Mesenchymal stem cell (in vitro differentiated cells and primary cell): ENCODE data around the gene PLA2G2A.

Source experiments
- DNase-seq: peaks from one replicate; pipeline ENCODE4 v3.0.0-alpha.2; 2013
- H2AFZ ChIP-seq: one replicate; pipeline ENCODE4 v1.6.1; 2013; ENCODE audit warnings: low read depth, mild to moderate bottlenecking, control low read depth, inconsistent platforms, low read length, moderate library complexity
- H2AK5ac ChIP-seq: 2 replicates; pipeline ENCODE4 v1.6.1; 2013; ENCODE audit warnings: low read length, moderate library complexity, mild to moderate bottlenecking, inconsistent platforms; ENCODE audit not compliant: severe bottlenecking
- H2BK120ac ChIP-seq: one replicate; pipeline ENCODE4 v1.6.1; 2013; ENCODE audit warnings: low read depth, mild to moderate bottlenecking, inconsistent platforms, low read length, moderate library complexity
- H2BK12ac ChIP-seq, 2 experiments: one replicate each; pipeline ENCODE4 v1.6.1; 2013; ENCODE audit warnings: inconsistent platforms in 2 of 2, low read length in 2 of 2, mild to moderate bottlenecking in 2 of 2, moderate library complexity in 2 of 2, control low read depth in 1 of 2
- H2BK15ac ChIP-seq: one replicate; pipeline ENCODE4 v1.6.1; 2013; ENCODE audit warnings: mild to moderate bottlenecking, low read depth, inconsistent platforms; ENCODE audit not compliant: poor library complexity, severe bottlenecking
- H2BK5ac ChIP-seq: 2 replicates; pipeline ENCODE4 v1.6.1; 2013; ENCODE audit warnings: low read depth, mild to moderate bottlenecking, low read length, control low read depth, inconsistent platforms; ENCODE audit not compliant: poor library complexity, severe bottlenecking
- H3K14ac ChIP-seq, 2 experiments: one replicate each; pipeline ENCODE4 v1.6.1; 2013; ENCODE audit warnings: inconsistent platforms in 2 of 2, low read length in 2 of 2, control low read depth in 1 of 2, mild to moderate bottlenecking in 1 of 2, moderate library complexity in 1 of 2
- H3K18ac ChIP-seq, 2 experiments: one replicate each; pipeline ENCODE4 v1.6.1; 2013; ENCODE audit warnings: inconsistent platforms in 2 of 2, low read length in 2 of 2, control low read depth in 1 of 2, low read depth in 1 of 2, mild to moderate bottlenecking in 1 of 2
- H3K23ac ChIP-seq, 2 experiments: one replicate each; pipeline ENCODE4 v1.6.1; 2013; ENCODE audit warnings: inconsistent platforms in 2 of 2, low read length in 2 of 2, mild to moderate bottlenecking in 2 of 2, moderate library complexity in 2 of 2, control low read depth in 1 of 2
- H3K27ac ChIP-seq: 2 replicates; pipeline ENCODE4 v1.5.1; 2013; ENCODE audit warnings: mild to moderate bottlenecking, moderate library complexity, low read length, control low read depth, inconsistent platforms; ENCODE audit not compliant: poor library complexity, severe bottlenecking
- H3K27me3 ChIP-seq, 2 experiments: 2 replicates each; pipeline versions ENCODE4 v1.6.1 to v1.7.0; 2013; ENCODE audit warnings: low read length in 2 of 2, mild to moderate bottlenecking in 2 of 2, moderate library complexity in 2 of 2, control low read depth in 1 of 2, inconsistent platforms in 1 of 2; ENCODE audit not compliant: control insufficient read depth in 1 of 2, insufficient read depth in 1 of 2
- H3K36me3 ChIP-seq, 2 experiments: 2 replicates each; pipeline versions ENCODE4 v1.6.1 to v1.7.0; 2013; ENCODE audit warnings: low read length in 2 of 2, control low read depth in 1 of 2, inconsistent platforms in 1 of 2, low read depth in 1 of 2, mild to moderate bottlenecking in 1 of 2; ENCODE audit not compliant: insufficient read depth in 2 of 2, control insufficient read depth in 1 of 2
- H3K4ac ChIP-seq, 2 experiments: one replicate each; pipeline ENCODE4 v1.6.1; 2013; ENCODE audit warnings: inconsistent platforms in 2 of 2, low read length in 2 of 2, mild to moderate bottlenecking in 2 of 2, moderate library complexity in 2 of 2, control low read depth in 1 of 2, low read depth in 1 of 2
- H3K4me1 ChIP-seq: 2 replicates; pipeline ENCODE4 v1.6.1; 2013; ENCODE audit warnings: low read depth, low read length, control low read depth; ENCODE audit not compliant: control insufficient read depth, insufficient read depth
- H3K4me2 ChIP-seq: 2 replicates; pipeline ENCODE4 v1.6.1; 2013; ENCODE audit warnings: low read length, mild to moderate bottlenecking, inconsistent platforms; ENCODE audit not compliant: poor library complexity, severe bottlenecking
- H3K4me3 ChIP-seq, 2 experiments: 2 replicates each; pipeline versions ENCODE4 v1.5.1 to v1.7.0; 2013; ENCODE audit warnings: low read length in 2 of 2, mild to moderate bottlenecking in 2 of 2, control low read depth in 1 of 2, low read depth in 1 of 2; ENCODE audit not compliant: insufficient read depth in 1 of 2
- H3K79me1 ChIP-seq: replicated peaks from 2 replicates; pipeline ENCODE4 v1.6.1; 2013; ENCODE audit warnings: mild to moderate bottlenecking, control low read depth, low read length, inconsistent platforms; ENCODE audit not compliant: poor library complexity, severe bottlenecking
- H3K9ac ChIP-seq: 2 replicates; pipeline ENCODE4 v1.7.0; 2013; ENCODE audit warnings: mild to moderate bottlenecking, low read length, moderate library complexity
- H3K9me3 ChIP-seq: 2 replicates; pipeline ENCODE4 v1.7.0; 2013; ENCODE audit warnings: mild to moderate bottlenecking, low read length; ENCODE audit not compliant: control insufficient read depth
- H4K8ac ChIP-seq: one replicate; pipeline ENCODE4 v1.6.1; 2013; ENCODE audit warnings: inconsistent platforms, mild to moderate bottlenecking, low read length, moderate library complexity
- H4K91ac ChIP-seq: one replicate; pipeline ENCODE4 v1.6.1; 2013; ENCODE audit warnings: mild to moderate bottlenecking, low read length, inconsistent platforms
- WGBS: methylation state at CpG from one replicate; pipeline ENCODE4 v1.1.7; 2013; ENCODE audit warnings: mixed read lengths; 5-methylcytosine and 5-hydroxymethylcytosine counted together

Gene PLA2G2A

GRCh38 chr1:19974822-19975416 is 4.5 kb downstream of the PLA2G2A start:
- no peak overlapping the region for H3K14ac ChIP-seq
- WGBS = 26% methylated on average over 4 of the region's 5 CpGs
- peak overlapping the region; percentile 17 for H3K4me2 ChIP-seq
- peak; percentile 60 for DNase-seq
- H3K9ac ChIP-seq = peak overlapping the region; percentile 68
- H3K9me3 ChIP-seq = no peaks in the 10 kb centered on the region
- no peak overlapping the region for H3K4ac ChIP-seq
- peaks cover 0 to 24% of the 10 kb centered on the region in 2 experiments for H3K27me3 ChIP-seq
- no peak overlapping the region for H4K91ac ChIP-seq
- no peak overlapping the region for H2AK5ac ChIP-seq
- no peak overlapping the region for H3K18ac ChIP-seq
- no peaks in the 10 kb centered on the region for H3K79me1 ChIP-seq
- no peak overlapping the region for H4K8ac ChIP-seq
- no peak overlapping the region for H2BK12ac ChIP-seq
- H2BK5ac ChIP-seq = no peak overlapping the region
- no peak overlapping the region for H3K4me3 ChIP-seq
- no peak overlapping the region for H3K27ac ChIP-seq
- no peaks in the 10 kb centered on the region for H3K36me3 ChIP-seq
- no peak overlapping the region for H3K23ac ChIP-seq
- H2AFZ ChIP-seq = no peak overlapping the region
- no peak overlapping the region for H2BK15ac ChIP-seq
- H3K4me1 ChIP-seq = no peaks in the 10 kb centered on the region
- H2BK120ac ChIP-seq = no peak overlapping the region

DNA sequence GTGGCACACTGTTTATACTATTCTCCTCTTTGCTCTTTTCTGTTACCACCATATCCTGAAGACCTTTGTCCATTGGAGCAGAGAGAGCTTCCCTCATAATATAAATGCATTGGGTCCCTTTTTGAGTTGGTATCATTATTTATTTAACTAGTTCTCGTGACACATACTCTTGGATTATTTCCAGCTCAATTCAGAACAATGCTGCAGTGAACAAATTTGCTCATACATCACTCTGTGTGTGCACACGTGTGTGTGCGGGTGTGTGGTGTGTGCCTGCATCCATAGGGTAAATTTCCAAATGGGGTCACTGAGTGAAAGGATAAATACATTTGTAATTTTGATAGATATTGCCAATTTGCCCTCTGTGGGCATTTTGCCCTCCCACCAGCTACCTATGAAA is 5.8 kb downstream of the PLA2G2A start:
- H3K14ac ChIP-seq = no peak overlapping the region
- DNase-seq = no peak

GRCh38 chr1:19971664-19972063 is 7.8 kb downstream of the PLA2G2A start:
- Histone ChIP-seq H2BK5ac (no peak overlapping the region), H3K18ac (no peak overlapping the region), H3K27ac (no peak overlapping the region), H3K79me1 (no peaks in the 10 kb centered on the region), H3K36me3 (no peaks in the 10 kb centered on the region), H3K9ac (no peak overlapping the region), H2AK5ac (no peak overlapping the region), H2BK15ac (no peak overlapping the region), H3K4me3 (no peak overlapping the region), H3K14ac (no peak overlapping the region), H4K8ac (no peak overlapping the region), H3K27me3 (peaks cover 10 to 14% of the 10 kb centered on the region in 2 experiments), H3K4me2 (no peak overlapping the region), H2BK120ac (no peak overlapping the region), H3K23ac (no peak overlapping the region), H3K4me1 (no peaks in the 10 kb centered on the region), H2BK12ac (no peak overlapping the region), H4K91ac (no peak overlapping the region), H3K9me3 (no peaks in the 10 kb centered on the region), H2AFZ (no peak overlapping the region), H3K4ac (no peak overlapping the region)
- no CpG with 5 or more reads among the region's 1 CpG for WGBS
- no peak for DNase-seq

More for the DNA sequence above, 5.8 kb downstream of the PLA2G2A start:
- no peak overlapping the region for H3K4ac ChIP-seq
- no peak overlapping the region for H3K9ac ChIP-seq
- H3K4me1 ChIP-seq = no peaks in the 10 kb centered on the region
- no peak overlapping the region for H2BK120ac ChIP-seq
- no peak overlapping the region for H2BK12ac ChIP-seq
- no peak overlapping the region for H4K8ac ChIP-seq
- no peak overlapping the region for H2BK15ac ChIP-seq
- no peaks in the 10 kb centered on the region for H3K79me1 ChIP-seq
- no peak overlapping the region for H2AFZ ChIP-seq
- H3K36me3 ChIP-seq = no peaks in the 10 kb centered on the region
- H3K4me3 ChIP-seq = no peak overlapping the region
- no peak overlapping the region for H3K23ac ChIP-seq
- H2BK5ac ChIP-seq = no peak overlapping the region
- WGBS = 94% methylated on average over 2 of the region's 3 CpGs
- H2AK5ac ChIP-seq = no peak overlapping the region
- H3K18ac ChIP-seq = no peak overlapping the region
- H3K27ac ChIP-seq = no peak overlapping the region
- H4K91ac ChIP-seq = no peak overlapping the region
- no peak overlapping the region for H3K4me2 ChIP-seq
- no peaks in the 10 kb centered on the region for H3K9me3 ChIP-seq
- H3K27me3 ChIP-seq = peaks cover 7 to 19% of the 10 kb centered on the region in 2 experiments

DNA sequence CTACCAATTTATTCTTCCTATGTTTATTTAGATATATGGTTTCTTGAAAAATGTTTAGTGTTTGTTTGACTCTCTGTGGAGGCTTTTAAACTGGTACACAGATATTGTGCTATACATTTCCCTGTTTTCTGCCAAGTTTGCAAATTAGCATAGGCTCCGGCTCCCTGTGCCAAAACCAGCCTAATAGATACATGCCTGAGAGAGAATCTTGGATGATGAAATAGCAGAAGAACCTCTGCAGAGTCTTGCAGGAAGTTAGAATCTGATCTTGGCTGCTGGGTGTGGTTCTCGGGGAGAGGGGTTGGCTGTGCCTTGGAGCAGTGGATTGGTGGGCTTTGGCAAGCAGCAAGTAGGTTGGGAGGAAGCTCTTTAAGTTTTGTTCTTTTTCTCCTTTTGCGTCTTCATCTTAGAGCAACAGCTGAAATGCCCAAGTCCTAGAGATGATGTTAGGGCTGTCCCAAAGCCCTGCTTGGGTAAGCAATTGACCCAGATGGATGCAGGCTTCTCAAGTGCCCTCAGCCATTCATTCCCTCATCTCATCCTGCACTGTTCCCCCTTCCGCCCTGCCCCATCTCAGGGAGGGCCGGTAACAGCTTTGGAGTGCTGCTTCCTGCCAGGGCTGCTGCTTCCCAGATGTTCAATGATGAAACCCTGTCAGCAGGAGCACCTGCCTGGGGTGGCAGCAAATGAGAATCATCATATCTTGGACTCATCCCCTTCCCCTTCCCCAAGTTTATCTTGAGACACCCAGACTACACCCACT is 9.3 kb downstream of the PLA2G2A start:
- H2BK5ac ChIP-seq = no peak overlapping the region
- H3K79me1 ChIP-seq = no peaks in the 10 kb centered on the region
- no peak overlapping the region for H2BK15ac ChIP-seq
- peaks cover 0 to 14% of the 10 kb centered on the region in 2 experiments for H3K27me3 ChIP-seq
- H2BK12ac ChIP-seq = no peak overlapping the region
- no peak overlapping the region for H2AK5ac ChIP-seq
- H3K23ac ChIP-seq = no peak overlapping the region
- H3K4me1 ChIP-seq = no peaks in the 10 kb centered on the region
- no peak overlapping the region for H4K91ac ChIP-seq
- H3K4me3 ChIP-seq = no peak overlapping the region
- no peak overlapping the region for H3K4ac ChIP-seq
- H3K14ac ChIP-seq = no peak overlapping the region
- H3K27ac ChIP-seq = no peak overlapping the region
- DNase-seq = no peak
- H4K8ac ChIP-seq = no peak overlapping the region
- no peak overlapping the region for H3K9ac ChIP-seq
- H2AFZ ChIP-seq = no peak overlapping the region
- no peak overlapping the region for H3K4me2 ChIP-seq
- H3K18ac ChIP-seq = no peak overlapping the region
- no peaks in the 10 kb centered on the region for H3K36me3 ChIP-seq
- H3K9me3 ChIP-seq = no peaks in the 10 kb centered on the region
- 86% methylated on average over 5 of the region's 5 CpGs for WGBS
- no peak overlapping the region for H2BK120ac ChIP-seq
